ENCODE data around the gene ZBP1.

Gene ZBP1

GRCh38 chr20:57590485-57591288 is 29.5 kb downstream of the ZBP1 start:
- DNase-seq: no peak
- no peaks in the 10 kb centered on the region for H3F3A ChIP-seq (ENCODE audit: insufficient read depth, low read length)
- no peak overlapping the region for H3K9ac ChIP-seq (ENCODE audit: low read length)
- H3K4me2 ChIP-seq (ENCODE audit: low read depth, low read length): no peak overlapping the region
- no peaks in the 10 kb centered on the region for H3K9me3 ChIP-seq (replicated peaks; ENCODE audit: insufficient read depth, low read length)
- H3K79me2 ChIP-seq (ENCODE audit: low read length): no peaks in the 10 kb centered on the region
- H3K4me3 ChIP-seq (ENCODE audit: low read length): no peak overlapping the region
- H4K20me1 ChIP-seq (ENCODE audit: insufficient read depth, low read length): no peaks in the 10 kb centered on the region; the same call in 1 of the 2 replicates
- H3K9me2 ChIP-seq (replicated peaks; ENCODE audit: insufficient read depth, low read length): no peaks in the 10 kb centered on the region
- H2AFZ ChIP-seq (ENCODE audit: low read length): no peak overlapping the region
- no peaks in the 10 kb centered on the region for H3K4me1 ChIP-seq (ENCODE audit: low read length)
- H3K36me3 ChIP-seq (replicated peaks; ENCODE audit: insufficient read depth, low read length): no peaks in the 10 kb centered on the region
- no peak overlapping the region for H3K27ac ChIP-seq (ENCODE audit: low read length)
- TF ChIP-seq EZH2 (optimal IDR thresholded peaks at IDR 0.05; ENCODE audit: low read depth, low read length) (no peak), EZH2phosphoT487 (IDR thresholded peaks at IDR 0.05; ENCODE audit: low read length) (no peak), CTCF (IDR thresholded peaks at IDR 0.05; ENCODE audit: low read length) (no peak)
- H3K27me3 ChIP-seq (replicated peaks; ENCODE audit: insufficient read depth, low read length): peaks cover 82% of the 10 kb centered on the region

GRCh38 chr20:57589728-57590484 is 30.3 kb downstream of the ZBP1 start:
- TF ChIP-seq CTCF (IDR thresholded peaks at IDR 0.05; ENCODE audit: low read length) (no peak), EZH2phosphoT487 (IDR thresholded peaks at IDR 0.05; ENCODE audit: low read length) (no peak), EZH2 (optimal IDR thresholded peaks at IDR 0.05; ENCODE audit: low read depth, low read length) (no peak)
- H3K4me2 ChIP-seq (ENCODE audit: low read depth, low read length): no peak overlapping the region

GRCh38 chr20:57589123-57589727 is 31.0 kb downstream of the ZBP1 start:
- DNase-seq: no peak
- Histone ChIP-seq H3K4me1 (ENCODE audit: low read length) (no peaks in the 10 kb centered on the region), H3K9me2 (replicated peaks; ENCODE audit: insufficient read depth, low read length) (no peaks in the 10 kb centered on the region), H3K27ac (ENCODE audit: low read length) (no peak overlapping the region), H3K9me3 (replicated peaks; ENCODE audit: insufficient read depth, low read length) (no peaks in the 10 kb centered on the region), H3K27me3 (replicated peaks; ENCODE audit: insufficient read depth, low read length) (peaks cover 85% of the 10 kb centered on the region), H3K4me3 (ENCODE audit: low read length) (no peak overlapping the region), H3K79me2 (ENCODE audit: low read length) (no peaks in the 10 kb centered on the region), H3K36me3 (replicated peaks; ENCODE audit: insufficient read depth, low read length) (no peaks in the 10 kb centered on the region), H2AFZ (ENCODE audit: low read length) (no peak overlapping the region), H3K9ac (ENCODE audit: low read length) (no peak overlapping the region), H3K4me2 (ENCODE audit: low read depth, low read length) (no peak overlapping the region), H3F3A (ENCODE audit: insufficient read depth, low read length) (no peaks in the 10 kb centered on the region), H4K20me1 (ENCODE audit: insufficient read depth, low read length) (no peaks in the 10 kb centered on the region; the same call in 1 of the 2 replicates)
- no peak for TF ChIP-seq EZH2phosphoT487 (IDR thresholded peaks at IDR 0.05; ENCODE audit: low read length)
- no peak for TF ChIP-seq EZH2 (optimal IDR thresholded peaks at IDR 0.05; ENCODE audit: low read depth, low read length)
- no peak for TF ChIP-seq CTCF (IDR thresholded peaks at IDR 0.05; ENCODE audit: low read length)

More at GRCh38 chr20:57589728-57590484, 30.3 kb downstream of the ZBP1 start:
- H4K20me1 ChIP-seq (ENCODE audit: insufficient read depth, low read length): no peaks in the 10 kb centered on the region; the same call in 1 of the 2 replicates
- DNase-seq: no peak
- no peak overlapping the region for H3K27ac ChIP-seq (ENCODE audit: low read length)
- no peaks in the 10 kb centered on the region for H3K4me1 ChIP-seq (ENCODE audit: low read length)
- H3K36me3 ChIP-seq (replicated peaks; ENCODE audit: insufficient read depth, low read length): no peaks in the 10 kb centered on the region
- no peak overlapping the region for H2AFZ ChIP-seq (ENCODE audit: low read length)
- no peak overlapping the region for H3K4me3 ChIP-seq (ENCODE audit: low read length)
- H3K79me2 ChIP-seq (ENCODE audit: low read length): no peaks in the 10 kb centered on the region
- peaks cover 82% of the 10 kb centered on the region for H3K27me3 ChIP-seq (replicated peaks; ENCODE audit: insufficient read depth, low read length)
- no peak overlapping the region for H3K9ac ChIP-seq (ENCODE audit: low read length)
- no peaks in the 10 kb centered on the region for H3F3A ChIP-seq (ENCODE audit: insufficient read depth, low read length)
- no peaks in the 10 kb centered on the region for H3K9me3 ChIP-seq (replicated peaks; ENCODE audit: insufficient read depth, low read length)
- H3K9me2 ChIP-seq (replicated peaks; ENCODE audit: insufficient read depth, low read length): no peaks in the 10 kb centered on the region
